K562 (cell line): Measurements from ENCODE around the gene DIP2C. TPM values are rescaled to one million over a fixed set of nuclear protein-coding genes. Genes with fewer than 3 reads are reported as not detected.

ENCODE experiments used
- ATAC-seq: fragments of 200-7000 bp; cut with Tn5 transposase; 3 replicates; pipeline ENCODE4 v1.9.1; 2020; ENCODE audit warnings: moderate library complexity
- BruUV-seq: library from RNA; stranded (reverse); fragments of 400-500 nt; replicated peaks from 2 replicates; lab custom pipeline; 2021; lab: Mats Ljungman, UMichigan
- CTCF ChIA-PET: fragments of 300-600 bp; formaldehyde crosslinking; extraction: SDS; loops from one replicate; lab custom pipeline; 2021; ENCODE audit warnings: low intra/inter-chr PET ratio; lab: Yijun Ruan, JAX
- POLR2A ChIA-PET: fragments of 300-600, 350-650 bp; sonication (Branson Sonifier 250); formaldehyde crosslinking; extraction: SDS; loops from one replicate; lab custom pipeline; 2021; ENCODE audit warnings: antibody characterized with exemption, inconsistent platforms; lab: Yijun Ruan, JAX
- DNase-seq, 4 experiments: peaks; one replicate each; pipeline versions ENCODE4 v3.0.0 to v3.0.0-alpha.2; 2011 to 2018; ENCODE audit warnings: low spot score in 3 of 4, mixed read lengths in 3 of 4; ENCODE audit errors: extremely low read depth in 1 of 4
- FAIRE-seq: peaks from 2 replicates; lab custom pipeline; 2011; peaks lifted over from hg19 to GRCh38; lab: Jason Lieb, UNC
- H2AFZ ChIP-seq: 2 replicates; pipeline ENCODE4 v1.6.0; 2011; ENCODE audit warnings: low read depth, low read length, control low read depth, inconsistent platforms
- H3K27ac ChIP-seq: fragments of 200-600 bp; 3 replicates; pipeline ENCODE4 v1.8.0; 2011; ENCODE audit warnings: low read depth, mild to moderate bottlenecking, control low read depth, inconsistent platforms, low read length, moderate library complexity, mixed read lengths; ENCODE audit errors: extremely low read depth
- H3K27me3 ChIP-seq, 2 experiments: fragments of 300-600 bp in 1 of 2; 2 replicates in 1 of 2; 3 replicates in 1 of 2; pipeline versions ENCODE4 v1.6.0 to v1.8.0; 2011; ENCODE audit warnings: inconsistent platforms in 2 of 2, low read length in 2 of 2, mild to moderate bottlenecking in 1 of 2, mixed read lengths in 1 of 2, moderate library complexity in 1 of 2; ENCODE audit not compliant: control insufficient read depth in 2 of 2, insufficient read depth in 2 of 2
- H3K36me3 ChIP-seq: fragments of 300-600 bp; 3 replicates; pipeline ENCODE4 v1.8.0; 2011; ENCODE audit warnings: mild to moderate bottlenecking, low read length, inconsistent platforms; ENCODE audit not compliant: control insufficient read depth, insufficient read depth
- H3K4me1 ChIP-seq, 2 experiments: fragments of 200-600 bp in 1 of 2; replicated peaks in 1 of 2; 2 replicates in 1 of 2; 3 replicates in 1 of 2; pipeline versions ENCODE4 v1.5.1 to v1.8.0; 2011; ENCODE audit warnings: inconsistent platforms in 2 of 2, low read length in 2 of 2, mild to moderate bottlenecking in 1 of 2, mixed read lengths in 1 of 2, moderate library complexity in 1 of 2; ENCODE audit not compliant: control insufficient read depth in 2 of 2, insufficient read depth in 2 of 2
- H3K4me2 ChIP-seq: 2 replicates; pipeline ENCODE4 v1.6.1; 2011; ENCODE audit warnings: low read length, control low read depth, inconsistent platforms, mixed read lengths; ENCODE audit not compliant: insufficient read depth
- H3K4me3 ChIP-seq: fragments of 200-600 bp; sonication (generic), shearing (Covaris generic); 2 replicates; pipeline ENCODE4 v1.5.1; 2016; ENCODE audit warnings: control low read depth, inconsistent platforms
- H3K79me2 ChIP-seq: fragments of 200-600 bp; 3 replicates; pipeline ENCODE4 v1.8.0; 2011; ENCODE audit warnings: low read length, inconsistent platforms; ENCODE audit not compliant: control insufficient read depth, insufficient read depth
- H3K9ac ChIP-seq, 2 experiments: 2 replicates each; pipeline versions ENCODE4 v1.6.0 to v1.6.1; 2011; ENCODE audit warnings: low read depth in 2 of 2, low read length in 2 of 2, control low read depth in 1 of 2, inconsistent platforms in 1 of 2, mild to moderate bottlenecking in 1 of 2, mixed read lengths in 1 of 2; ENCODE audit not compliant: insufficient read depth in 1 of 2
- H3K9me1 ChIP-seq: one replicate; pipeline ENCODE4 v1.6.0; 2011; ENCODE audit warnings: inconsistent platforms, mild to moderate bottlenecking, low read length, moderate library complexity; ENCODE audit not compliant: control insufficient read depth, insufficient read depth
- H3K9me3 ChIP-seq: replicated peaks from 2 replicates; pipeline ENCODE4 v1.5.1; 2011; ENCODE audit warnings: low read depth, low read length, inconsistent platforms; ENCODE audit not compliant: control insufficient read depth, insufficient read depth
- H4K20me1 ChIP-seq: replicated peaks from 2 replicates; pipeline ENCODE4 v1.6.1; 2011; ENCODE audit warnings: low read length, inconsistent platforms, mixed read lengths; ENCODE audit not compliant: control insufficient read depth, insufficient read depth
- BRD9 ChIP-seq: fragments of 450-650 bp; IDR thresholded peaks from 2 replicates; pipeline ENCODE4 v1.6.1; 2018; ENCODE audit warnings: low read depth; ENCODE audit not compliant: partially characterized antibody
- CBFA2T3 ChIP-seq: fragments of 450-650 bp; IDR thresholded peaks from 2 replicates; pipeline ENCODE4 v1.6.1; 2017
- EP300 ChIP-seq: IDR thresholded peaks from 2 replicates; pipeline ENCODE4 v1.6.1; 2012; ENCODE audit warnings: low read length, improper control_type of control experiment
- KAT8 ChIP-seq: fragments of 450-650 bp; IDR thresholded peaks from 2 replicates; pipeline ENCODE4 v1.6.1; 2016; ENCODE audit warnings: low read depth, mild to moderate bottlenecking
- SRF ChIP-seq, 2 experiments: fragments of 250-450, 450-650 bp in 1 of 2; sonication (Bioruptor Pico) in 1 of 2; sonication (generic) in 1 of 2; formaldehyde crosslinking; IDR thresholded peaks; 2 replicates each; pipeline versions ENCODE4 v1.5.0 to v1.5.1; 2020 to 2022; ENCODE audit warnings: mild to moderate bottlenecking in 1 of 2, missing genetic modification reagents in 1 of 2
- TSHZ1 ChIP-seq: fragments of 250-450 bp; sonication (Bioruptor Pico); IDR thresholded peaks from 2 replicates; pipeline ENCODE4 v1.4.0; 2020; ENCODE audit warnings: mild to moderate bottlenecking, moderate library complexity
- USF2 ChIP-seq: sonication (generic); formaldehyde crosslinking; IDR thresholded peaks from 2 replicates; pipeline ENCODE4 v1.5.0; 2020; ENCODE audit warnings: missing genetic modification reagents
- ZKSCAN3 ChIP-seq: fragments of 250-450 bp; sonication (Bioruptor Pico); IDR thresholded peaks from 2 replicates; pipeline ENCODE4 v1.4.0; 2020
- ZZZ3 ChIP-seq: fragments of 450-650 bp; IDR thresholded peaks from 2 replicates; pipeline ENCODE4 v1.6.1; 2016; ENCODE audit warnings: antibody characterized with exemption, mild to moderate bottlenecking, moderate library complexity
- WGBS: fragments of 100-300 bp; shearing (Covaris generic); methylation state at CpG from one replicate; pipeline ENCODE4 v1.1.6; 2016; ENCODE audit warnings: low coverage, mixed read lengths; ENCODE audit not compliant: insufficient coverage; ENCODE audit errors: missing lambda C conversion rate; 5-methylcytosine and 5-hydroxymethylcytosine counted together
- in situ Hi-C: fragments of 300-500 bp; cut with MboI; formaldehyde crosslinking; loops from 4 replicates; pipeline ENCODE4 v1.15.0; 2018; ENCODE audit warnings: inconsistent platforms, mixed read lengths
- intact Hi-C: fragments of 100-400 bp; cut with micrococcal nuclease; formaldehyde crosslinking; loops from 2 replicates; pipeline ENCODE4 v1.14.2; 2022
- polyA plus RNA-seq, 8 experiments: library from polyadenylated mRNA; depleted of rRNA in 4 of 8; stranded (reverse) in 5 of 8; unstranded in 3 of 8; fragments of >200 nt; fragmentation: Nextera tagmentation in 2 of 8; fragmentation: Illumina TruSeq in 1 of 8; extraction: Ambion mirVana in 2 of 8; extraction: Trizol in 1 of 8; gene quantifications; 2 replicates each; pipeline versions ENCODE4 v1.2.1 to v1.2.3, GENCODE V29; 2011 to 2014; ENCODE audit warnings: inconsistent platforms in 1 of 8, missing spikeins in 1 of 8
- total RNA-seq, 7 experiments: library from RNA; depleted of rRNA in 6 of 7; stranded (reverse); fragments of >200 nt in 6 of 7; fragmentation: Illumina TruSeq in 2 of 7; extraction: Trizol in 2 of 7; gene quantifications; 2 replicates each; pipeline versions ENCODE4 v1.2.1 to v1.2.3, GENCODE V29; 2011 to 2021; ENCODE audit warnings: low replicate concordance in 1 of 7

The DIP2C gene
- total and polyA plus RNA-seq, 9 of the 15 experiments (the other 6 are each of a cell fraction or from before 2014, with no cell fraction given) = 0.01 TPM; not detected in 8

- TF ChIP-seq KAT8 (no peak), SRF (CRISPR knock-in tag; IDR thresholded peaks at IDR 0.05) (no peak), TSHZ1 (no peak), USF2 (CRISPR knock-in tag) (no peak), ZZZ3 (no peak), EP300 (no peak), BRD9 (no peak), ZKSCAN3 (CRISPR knock-in tag) (no peak), CBFA2T3 (no peak)
- Histone ChIP-seq H3K27ac (no peak overlapping the region), H2AFZ (no peak overlapping the region), H3K4me2 (no peak overlapping the region), H4K20me1 (peaks cover under 1% of the 10 kb centered on the region; the same call in 1 of the 2 replicates), H3K4me3 (no peak overlapping the region), H3K4me1 (no peaks in the 10 kb centered on the region), H3K9me3 (no peaks in the 10 kb centered on the region; the same call in 1 of the 2 replicates), H3K27me3 (peaks cover 35 to 63% of the 10 kb centered on the region in 2 experiments), H3K79me2 (no peaks in the 10 kb centered on the region), H3K9me1 (no peaks in the 10 kb centered on the region), H3K9ac (no peak overlapping the region), H3K36me3 (no peaks in the 10 kb centered on the region)
- ATAC-seq (no peak), FAIRE-seq (no peak), DNase-seq (no peak)
- intact Hi-C loops = no loop called here
- BruUV-seq = no TSS peak
- POLR2A ChIA-PET = interaction anchor here (1.4 kb wide), 1 partner anchor 10 kb away, joined by 4 read pairs; no protein-coding TSS in a partner anchor
- 0% methylated on average over 9 of the region's 9 CpGs for WGBS
- in situ Hi-C loops = no loop called here
- CTCF ChIA-PET = no interaction called here
Observed at GRCh38 chr10:536371-536925, 153.0 kb downstream of the DIP2C start.
